SK-N-SH (cell line): ENCODE results near the gene MOB1B.

Experiments used
- EP300 ChIP-seq, 2 experiments: IDR thresholded peaks; 2 replicates each; pipeline versions ENCODE4 v1.4.0 to v1.6.1; 2012; ENCODE audit warnings: borderline replicate concordance in 1 of 2, low read depth in 1 of 2, low read length in 1 of 2
- POLR2AphosphoS5 ChIP-seq: IDR thresholded peaks from 2 replicates; pipeline ENCODE4 v1.6.1; 2012; ENCODE audit warnings: low read depth, low read length
- TF ChIP-seq, protein P1 (sequence below): fragments of 200-600 bp; sonication (generic); IDR thresholded peaks from 2 replicates; pipeline ENCODE4 v1.6.1; 2017; ENCODE audit warnings: antibody characterized with exemption, mild to moderate bottlenecking, moderate library complexity

DNA sequence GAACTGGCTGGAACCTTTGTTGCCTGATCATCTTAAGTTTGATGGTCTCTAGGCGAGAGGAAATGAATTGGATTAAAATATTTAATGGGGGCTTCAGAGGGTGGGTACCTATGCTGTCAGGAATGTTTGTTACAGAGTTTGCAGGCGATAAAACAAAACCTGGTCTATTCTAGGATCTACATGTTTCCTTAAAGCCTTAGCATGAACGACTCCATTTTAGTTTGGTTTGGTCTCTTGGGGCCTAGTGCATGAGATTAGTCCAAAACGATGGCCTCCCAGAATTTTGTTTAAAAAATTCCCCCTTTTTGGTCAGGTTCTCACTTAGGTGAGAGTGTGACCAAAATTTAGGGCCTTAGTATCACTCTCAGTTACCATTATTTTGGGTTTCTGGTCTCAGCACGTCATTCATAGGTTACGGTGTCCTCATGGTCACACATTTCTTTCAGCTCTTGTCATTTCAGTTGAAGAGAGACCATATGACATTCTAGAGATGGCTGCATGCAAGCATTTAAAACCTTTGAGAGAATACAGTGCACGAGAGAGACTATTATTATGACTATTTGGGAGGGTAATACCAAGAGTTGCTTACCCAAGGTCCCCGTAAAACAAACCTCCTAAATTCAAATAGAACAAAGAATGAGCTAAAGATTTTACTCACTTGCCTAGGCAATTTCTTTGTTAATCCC lies 13.8 kb downstream of the MOB1B start:
- TF ChIP-seq, protein P1, sequence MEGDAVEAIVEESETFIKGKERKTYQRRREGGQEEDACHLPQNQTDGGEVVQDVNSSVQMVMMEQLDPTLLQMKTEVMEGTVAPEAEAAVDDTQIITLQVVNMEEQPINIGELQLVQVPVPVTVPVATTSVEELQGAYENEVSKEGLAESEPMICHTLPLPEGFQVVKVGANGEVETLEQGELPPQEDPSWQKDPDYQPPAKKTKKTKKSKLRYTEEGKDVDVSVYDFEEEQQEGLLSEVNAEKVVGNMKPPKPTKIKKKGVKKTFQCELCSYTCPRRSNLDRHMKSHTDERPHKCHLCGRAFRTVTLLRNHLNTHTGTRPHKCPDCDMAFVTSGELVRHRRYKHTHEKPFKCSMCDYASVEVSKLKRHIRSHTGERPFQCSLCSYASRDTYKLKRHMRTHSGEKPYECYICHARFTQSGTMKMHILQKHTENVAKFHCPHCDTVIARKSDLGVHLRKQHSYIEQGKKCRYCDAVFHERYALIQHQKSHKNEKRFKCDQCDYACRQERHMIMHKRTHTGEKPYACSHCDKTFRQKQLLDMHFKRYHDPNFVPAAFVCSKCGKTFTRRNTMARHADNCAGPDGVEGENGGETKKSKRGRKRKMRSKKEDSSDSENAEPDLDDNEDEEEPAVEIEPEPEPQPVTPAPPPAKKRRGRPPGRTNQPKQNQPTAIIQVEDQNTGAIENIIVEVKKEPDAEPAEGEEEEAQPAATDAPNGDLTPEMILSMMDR: no peak
- TF ChIP-seq POLR2AphosphoS5: no peak
- no peak for TF ChIP-seq EP300 (IDR thresholded peaks at IDR 0.05; ENCODE audit: borderline replicate concordance in 1 of 2, low read depth in 1 of 2, low read length in 1 of 2)
